Keratinocyte (primary cell): ENCODE data around the gene ABCA4. TPM values are rescaled to one million over a fixed set of nuclear protein-coding genes. Genes with fewer than 3 reads are reported as not detected.

Experiments used
- DNase-seq: peaks from one replicate; pipeline ENCODE4 v3.0.0-alpha.2; 2011; ENCODE audit warnings: low read depth, missing footprints, low spot score
- FAIRE-seq: peaks from 2 replicates; lab custom pipeline; 2011; peaks lifted over from hg19 to GRCh38; lab: Jason Lieb, UNC
- H2AFZ ChIP-seq: 2 replicates; pipeline ENCODE4 v1.6.0; 2012; ENCODE audit warnings: low read length, control low read depth, inconsistent platforms; ENCODE audit not compliant: control insufficient read depth
- H3K27ac ChIP-seq: 2 replicates; pipeline ENCODE4 v1.5.1; 2011; ENCODE audit warnings: low read length; ENCODE audit not compliant: control insufficient read depth, insufficient read depth
- H3K27me3 ChIP-seq: 3 replicates; pipeline ENCODE4 v1.6.0; 2011; ENCODE audit warnings: low read length; ENCODE audit not compliant: control insufficient read depth, insufficient read depth; ENCODE audit errors: extremely low read depth
- H3K36me3 ChIP-seq, 2 experiments: 2 replicates in 1 of 2; 3 replicates in 1 of 2; pipeline ENCODE4 v1.5.1; 2011; ENCODE audit warnings: low read length in 2 of 2, mild to moderate bottlenecking in 1 of 2; ENCODE audit not compliant: control insufficient read depth in 2 of 2, insufficient read depth in 2 of 2; ENCODE audit errors: extremely low read depth in 1 of 2
- H3K4me1 ChIP-seq: 3 replicates; pipeline ENCODE4 v1.5.1; 2011; ENCODE audit warnings: low read length; ENCODE audit not compliant: control insufficient read depth, insufficient read depth; ENCODE audit errors: extremely low read depth
- H3K4me2 ChIP-seq: 3 replicates; pipeline ENCODE4 v1.6.0; 2011; ENCODE audit warnings: low read depth, low read length; ENCODE audit not compliant: control insufficient read depth, insufficient read depth; ENCODE audit errors: extremely low read depth
- H3K4me3 ChIP-seq, 3 experiments: fragments of 200-600 bp in 1 of 3; sonication (generic) in 1 of 3; 2 replicates in 2 of 3; 3 replicates in 1 of 3; pipeline ENCODE4 v1.5.1; 2011 to 2016; ENCODE audit warnings: low read length in 3 of 3, mild to moderate bottlenecking in 3 of 3, control low read depth in 2 of 3, inconsistent platforms in 1 of 3, low read depth in 1 of 3, mixed read lengths in 1 of 3, mixed run types in 1 of 3, moderate library complexity in 1 of 3; ENCODE audit not compliant: control insufficient read depth in 2 of 3, insufficient read depth in 2 of 3; ENCODE audit errors: extremely low read depth in 1 of 3
- H3K79me2 ChIP-seq: 2 replicates; pipeline ENCODE4 v1.6.0; 2012; ENCODE audit warnings: low read length; ENCODE audit not compliant: control insufficient read depth, insufficient read depth
- H3K9ac ChIP-seq: 3 replicates; pipeline ENCODE4 v1.6.0; 2011; ENCODE audit warnings: low read length; ENCODE audit not compliant: control insufficient read depth, insufficient read depth; ENCODE audit errors: extremely low read depth
- H3K9me1 ChIP-seq: 3 replicates; pipeline ENCODE4 v1.6.0; 2011; ENCODE audit warnings: low read length; ENCODE audit not compliant: control insufficient read depth, insufficient read depth; ENCODE audit errors: extremely low read depth
- H3K9me3 ChIP-seq: 2 replicates; pipeline ENCODE4 v1.5.1; 2012; ENCODE audit warnings: low read depth, low read length; ENCODE audit not compliant: control insufficient read depth
- H4K20me1 ChIP-seq: 3 replicates; pipeline ENCODE4 v1.6.0; 2011; ENCODE audit warnings: low read length; ENCODE audit not compliant: control insufficient read depth, insufficient read depth; ENCODE audit errors: extremely low read depth
- EZH2 ChIP-seq: IDR thresholded peaks from one replicate; pipeline ENCODE4 v1.6.1; 2012; ENCODE audit warnings: inconsistent platforms, mild to moderate bottlenecking, low read length, moderate library complexity
- dilution Hi-C: fragments of 300-500 bp; cut with MboI; formaldehyde crosslinking; loops from one replicate; pipeline ENCODE4 v1.7.0; 2020; ENCODE audit warnings: low sequenced_read_pairs; ENCODE audit not compliant: extremely low pct_ligation_motif_present
- polyA plus RNA-seq, 5 experiments: library from polyadenylated mRNA; depleted of rRNA in 3 of 5; stranded (reverse) in 3 of 5; stranded (forward) in 1 of 5; unstranded in 1 of 5; fragments of >200 nt; gene quantifications; 1 replicate in 1 of 5; 2 replicates in 3 of 5; 3 replicates in 1 of 5; pipeline versions ENCODE4 v1.2.1 to v1.2.3, GENCODE V29; 2011 to 2012; ENCODE audit warnings: missing spikeins in 2 of 5, low read depth in 1 of 5, low replicate concordance in 1 of 5
- TF ChIP-seq, protein P1 (sequence below), 3 experiments: IDR thresholded peaks in 1 of 3; conservative IDR thresholded peaks in 1 of 3; optimal IDR thresholded peaks in 1 of 3; 2 replicates in 2 of 3; 3 replicates in 1 of 3; pipeline versions ENCODE3 to v1.5.1; 2011; ENCODE audit warnings: low read length in 3 of 3, mild to moderate bottlenecking in 3 of 3, moderate library complexity in 2 of 3, control low read depth in 1 of 3, inconsistent platforms in 1 of 3; ENCODE audit not compliant: insufficient read depth in 2 of 3; ENCODE audit errors: extremely low read depth in 1 of 3

Gene ABCA4
- polyA plus RNA-seq, 1 donor (not counting 4 experiments of a cell fraction or from before 2014, with no cell fraction given), result 0.04 TPM

- FAIRE-seq, result peak; percentile 97
- Histone ChIP-seq H3K9ac (no peak overlapping the region), H3K27ac (peak overlapping the region; percentile 60), H3K9me1 (no peaks in the 10 kb centered on the region), H3K27me3 (no peaks in the 10 kb centered on the region), H3K4me3 (peak overlapping the region in 1 of 3 experiments; percentile 15), H3K79me2 (no peaks in the 10 kb centered on the region), H3K4me2 (peak overlapping the region; percentile 53), H2AFZ (no peak overlapping the region), H3K9me3 (no peaks in the 10 kb centered on the region), H3K36me3 (no peaks in the 10 kb centered on the region), H3K4me1 (peaks cover 46% of the 10 kb centered on the region), H4K20me1 (no peaks in the 10 kb centered on the region)
- DNase-seq, result no peak
- TF ChIP-seq, protein P1, sequence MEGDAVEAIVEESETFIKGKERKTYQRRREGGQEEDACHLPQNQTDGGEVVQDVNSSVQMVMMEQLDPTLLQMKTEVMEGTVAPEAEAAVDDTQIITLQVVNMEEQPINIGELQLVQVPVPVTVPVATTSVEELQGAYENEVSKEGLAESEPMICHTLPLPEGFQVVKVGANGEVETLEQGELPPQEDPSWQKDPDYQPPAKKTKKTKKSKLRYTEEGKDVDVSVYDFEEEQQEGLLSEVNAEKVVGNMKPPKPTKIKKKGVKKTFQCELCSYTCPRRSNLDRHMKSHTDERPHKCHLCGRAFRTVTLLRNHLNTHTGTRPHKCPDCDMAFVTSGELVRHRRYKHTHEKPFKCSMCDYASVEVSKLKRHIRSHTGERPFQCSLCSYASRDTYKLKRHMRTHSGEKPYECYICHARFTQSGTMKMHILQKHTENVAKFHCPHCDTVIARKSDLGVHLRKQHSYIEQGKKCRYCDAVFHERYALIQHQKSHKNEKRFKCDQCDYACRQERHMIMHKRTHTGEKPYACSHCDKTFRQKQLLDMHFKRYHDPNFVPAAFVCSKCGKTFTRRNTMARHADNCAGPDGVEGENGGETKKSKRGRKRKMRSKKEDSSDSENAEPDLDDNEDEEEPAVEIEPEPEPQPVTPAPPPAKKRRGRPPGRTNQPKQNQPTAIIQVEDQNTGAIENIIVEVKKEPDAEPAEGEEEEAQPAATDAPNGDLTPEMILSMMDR (optimal IDR thresholded peaks at IDR 0.05 in 1 of 3, IDR thresholded peaks at IDR 0.05 in 1 of 3, conservative IDR thresholded peaks at IDR 0.05 in 1 of 3; ENCODE audit: extremely low read depth in 1 of 3, insufficient read depth in 2 of 3, low read length in 3 of 3), result no peak
- no peak for TF ChIP-seq EZH2
- dilution Hi-C loops, result no loop called here
Observed at GRCh38 chr1:93988634-93989350, 132.2 kb downstream of the ABCA4 start.

- Histone ChIP-seq H4K20me1 (no peaks in the 10 kb centered on the region), H3K36me3 (no peaks in the 10 kb centered on the region), H3K9me1 (no peaks in the 10 kb centered on the region), H3K27ac (no peak overlapping the region), H3K4me3 (no peak overlapping the region), H3K9me3 (no peaks in the 10 kb centered on the region), H3K4me2 (no peak overlapping the region), H2AFZ (no peak overlapping the region), H3K79me2 (no peaks in the 10 kb centered on the region), H3K9ac (no peak overlapping the region), H3K4me1 (peaks cover 49% of the 10 kb centered on the region), H3K27me3 (no peaks in the 10 kb centered on the region)
- dilution Hi-C loops, result no loop called here
- FAIRE-seq (no peak), DNase-seq (no peak)
- TF ChIP-seq EZH2, result no peak
- TF ChIP-seq, protein P1 (optimal IDR thresholded peaks at IDR 0.05 in 1 of 3, IDR thresholded peaks at IDR 0.05 in 1 of 3, conservative IDR thresholded peaks at IDR 0.05 in 1 of 3; ENCODE audit: extremely low read depth in 1 of 3, insufficient read depth in 2 of 3, low read length in 3 of 3), result no peak
Observed at GRCh38 chr1:93981274-93981667, 139.7 kb downstream of the ABCA4 start.
